ENCODE measurements around the gene QRICH2.

DNA sequence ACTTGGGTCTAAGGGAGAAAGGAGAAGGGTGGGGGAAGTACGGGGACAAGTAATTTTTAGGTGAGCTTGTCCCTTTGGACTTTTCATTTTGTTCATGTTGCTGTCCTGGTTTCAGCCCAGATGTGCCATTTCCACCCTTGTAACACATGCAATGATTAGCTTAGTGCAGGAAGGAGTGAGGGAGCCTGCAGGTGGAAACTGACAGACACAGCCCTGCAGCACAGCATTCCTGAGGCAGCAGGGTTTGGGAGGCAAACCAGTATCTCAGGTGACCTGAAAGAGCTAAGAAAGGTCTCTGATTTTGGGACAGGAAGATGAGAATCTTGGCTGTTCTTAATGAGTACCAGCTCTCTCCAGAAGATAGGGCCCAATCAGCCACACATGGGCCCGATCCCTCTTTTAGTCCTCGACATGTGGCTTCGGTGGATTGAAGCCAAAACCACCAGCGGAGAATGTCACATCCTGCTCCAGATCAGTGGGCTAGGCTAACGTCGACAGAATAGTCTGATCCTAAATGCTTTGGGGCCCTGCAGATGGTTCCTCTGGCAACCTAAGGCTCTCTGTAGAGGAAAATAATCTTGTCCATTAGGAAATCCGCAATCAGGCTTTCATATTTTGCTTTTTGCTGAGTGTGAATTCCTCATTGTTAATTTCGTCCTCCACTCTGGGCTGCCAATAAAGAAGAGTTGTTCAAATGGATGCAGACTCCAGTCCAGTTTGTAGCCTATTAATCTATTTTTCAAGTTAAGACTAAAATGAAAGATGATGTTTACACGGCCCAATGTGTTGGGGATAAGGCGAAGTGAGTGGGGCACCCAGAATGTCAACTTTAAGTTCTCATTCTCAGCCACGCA, 64.0 kb downstream of the QRICH2 start:
- no peak for TF ChIP-seq EZH2 (IDR thresholded peaks at IDR 0.05; ENCODE audit: borderline replicate concordance, low read length)
- TF ChIP-seq, protein P1, sequence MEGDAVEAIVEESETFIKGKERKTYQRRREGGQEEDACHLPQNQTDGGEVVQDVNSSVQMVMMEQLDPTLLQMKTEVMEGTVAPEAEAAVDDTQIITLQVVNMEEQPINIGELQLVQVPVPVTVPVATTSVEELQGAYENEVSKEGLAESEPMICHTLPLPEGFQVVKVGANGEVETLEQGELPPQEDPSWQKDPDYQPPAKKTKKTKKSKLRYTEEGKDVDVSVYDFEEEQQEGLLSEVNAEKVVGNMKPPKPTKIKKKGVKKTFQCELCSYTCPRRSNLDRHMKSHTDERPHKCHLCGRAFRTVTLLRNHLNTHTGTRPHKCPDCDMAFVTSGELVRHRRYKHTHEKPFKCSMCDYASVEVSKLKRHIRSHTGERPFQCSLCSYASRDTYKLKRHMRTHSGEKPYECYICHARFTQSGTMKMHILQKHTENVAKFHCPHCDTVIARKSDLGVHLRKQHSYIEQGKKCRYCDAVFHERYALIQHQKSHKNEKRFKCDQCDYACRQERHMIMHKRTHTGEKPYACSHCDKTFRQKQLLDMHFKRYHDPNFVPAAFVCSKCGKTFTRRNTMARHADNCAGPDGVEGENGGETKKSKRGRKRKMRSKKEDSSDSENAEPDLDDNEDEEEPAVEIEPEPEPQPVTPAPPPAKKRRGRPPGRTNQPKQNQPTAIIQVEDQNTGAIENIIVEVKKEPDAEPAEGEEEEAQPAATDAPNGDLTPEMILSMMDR (conservative IDR thresholded peaks at IDR 0.05 in 1 of 2, IDR thresholded peaks at IDR 0.05 in 1 of 2; ENCODE audit: extremely low read depth in 1 of 2, insufficient read depth in 1 of 2, low read depth in 1 of 2, low read length in 2 of 2), result no peak

Data from mammary epithelial cell (primary cell).